Kidney (tissue), 14 donors: ENCODE measurements around the gene ULK4. TPM values are rescaled to one million over a fixed set of nuclear protein-coding genes. Genes with fewer than 3 reads are reported as not detected.
"Not testable (repeated sequence)": the region's sequence is repeated elsewhere in the genome, so short reads cannot be mapped to it uniquely, and the experiment has no call there.

ENCODE experiments used
- DNase-seq, 5 donors: peaks; one replicate each; pipeline ENCODE4 v3.0.0-alpha.2; 2013 to 2020
- FAIRE-seq: peaks from 2 replicates; lab custom pipeline; 2012; peaks lifted over from hg19 to GRCh38; lab: Jason Lieb, UNC
- H3K27ac ChIP-seq, 2 donors: one replicate each; pipeline ENCODE4 v1.7.0; 2013; ENCODE audit warnings: low read depth in 2 of 2, low read length in 2 of 2, inconsistent platforms in 1 of 2
- H3K27me3 ChIP-seq: one replicate; pipeline ENCODE4 v1.7.1; 2013; ENCODE audit warnings: low read length, inconsistent platforms; ENCODE audit not compliant: control insufficient read depth, insufficient read depth
- H3K36me3 ChIP-seq, 3 donors: one replicate each; pipeline versions ENCODE4 v1.7.0 to v1.7.1; 2013; ENCODE audit warnings: low read length in 3 of 3, control low read depth in 1 of 3, inconsistent platforms in 1 of 3; ENCODE audit not compliant: insufficient read depth in 3 of 3, control insufficient read depth in 2 of 3
- H3K4me1 ChIP-seq, 3 donors: one replicate each; pipeline versions ENCODE4 v1.7.0 to v1.7.1; 2013; ENCODE audit warnings: low read length in 3 of 3, inconsistent platforms in 1 of 3, low read depth in 1 of 3; ENCODE audit not compliant: control insufficient read depth in 2 of 3, insufficient read depth in 2 of 3
- H3K4me3 ChIP-seq, 3 donors: one replicate each; pipeline versions ENCODE4 v1.7.0 to v1.8.1; 2013; ENCODE audit warnings: low read length in 3 of 3, control low read depth in 1 of 3, inconsistent platforms in 1 of 3
- H3K9ac ChIP-seq, 3 donors: one replicate each; pipeline versions ENCODE4 v1.7.0 to v1.7.1; 2013; ENCODE audit warnings: low read length in 3 of 3, control low read depth in 1 of 3, inconsistent platforms in 1 of 3
- H3K9me3 ChIP-seq, 3 donors: one replicate each; pipeline versions ENCODE4 v1.7.0 to v1.7.1; 2013; ENCODE audit warnings: low read length in 3 of 3, control low read depth in 1 of 3, inconsistent platforms in 1 of 3; ENCODE audit not compliant: control insufficient read depth in 2 of 3, insufficient read depth in 1 of 3
- intact Hi-C: fragments of 100-400 bp; cut with DNase I; formaldehyde crosslinking; loops from one replicate; pipeline ENCODE4 v1.11.1; 2022
- polyA plus RNA-seq: library from polyadenylated mRNA; stranded (reverse); fragments of 350-450 nt; fragmentation: Illumina TruSeq; extraction: RNeasy Lipid Tissue Mini Kit (QIAGEN cat#74804); gene quantifications from one replicate; pipeline ENCODE4 v1.2.3, GENCODE V29; 2014; ENCODE audit warnings: low read depth, low replicate concordance; ENCODE audit not compliant: insufficient read depth
- total RNA-seq: library from RNA; stranded (reverse); fragmentation: NEBNext Ultra II Directional; extraction: Animal tissue kit (Norgen Biotek cat#: 25700); gene quantifications from one replicate; pipeline ENCODE4 v1.2.1, GENCODE V29; 2021
- TF ChIP-seq, protein P1 (sequence below): IDR thresholded peaks from 3 replicates; pipeline ENCODE4 v1.5.1; 2012; ENCODE audit warnings: mild to moderate bottlenecking, moderate library complexity, borderline replicate concordance; ENCODE audit not compliant: insufficient read depth; ENCODE audit errors: extremely low read depth
- donor health status: control.
- donor health status: control.
- donor health status: control.
- donor health status: control.
- donor health status: control.
- donor health status: DM: yes; HTN: yes; CAD: no.
- donor health status: Normal renal cell carcinoma (clear cell type).

ULK4 gene
- total and polyA plus RNA-seq, 2 donors from 2014 or later, result 4.6 to 20.5 TPM

DNA sequence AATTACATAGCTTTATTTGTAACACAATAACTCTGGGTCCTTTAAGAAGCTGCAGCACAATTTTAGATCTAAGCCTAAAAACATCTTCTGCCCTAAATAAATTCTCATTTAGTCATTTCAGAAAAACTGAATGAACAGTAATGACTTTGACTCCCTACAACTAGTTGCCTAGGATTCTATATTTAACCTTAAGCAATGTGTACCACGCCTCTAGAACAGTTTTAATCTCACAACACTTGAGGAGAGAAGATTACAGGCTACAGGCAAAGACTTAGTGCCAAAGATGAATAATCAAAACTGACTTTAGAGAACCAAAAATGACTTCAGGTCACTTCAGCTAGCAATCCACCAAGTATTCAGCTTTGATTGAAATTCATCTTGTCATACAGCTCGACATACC is 192.8 kb downstream of the ULK4 start:
- Histone ChIP-seq H3K36me3 (no peaks in the 10 kb centered on the region), H3K27me3 (no peaks in the 10 kb centered on the region), H3K4me3 (no peak overlapping the region), H3K27ac (no peak overlapping the region), H3K9me3 (peaks cover 0 to 3% (median 0%) of the 10 kb centered on the region in 3 donors), H3K4me1 (no peaks in the 10 kb centered on the region), H3K9ac (no peak overlapping the region)
- FAIRE-seq (no peak), DNase-seq (no peak)
- intact Hi-C loops, result no loop called here
- TF ChIP-seq, protein P1, sequence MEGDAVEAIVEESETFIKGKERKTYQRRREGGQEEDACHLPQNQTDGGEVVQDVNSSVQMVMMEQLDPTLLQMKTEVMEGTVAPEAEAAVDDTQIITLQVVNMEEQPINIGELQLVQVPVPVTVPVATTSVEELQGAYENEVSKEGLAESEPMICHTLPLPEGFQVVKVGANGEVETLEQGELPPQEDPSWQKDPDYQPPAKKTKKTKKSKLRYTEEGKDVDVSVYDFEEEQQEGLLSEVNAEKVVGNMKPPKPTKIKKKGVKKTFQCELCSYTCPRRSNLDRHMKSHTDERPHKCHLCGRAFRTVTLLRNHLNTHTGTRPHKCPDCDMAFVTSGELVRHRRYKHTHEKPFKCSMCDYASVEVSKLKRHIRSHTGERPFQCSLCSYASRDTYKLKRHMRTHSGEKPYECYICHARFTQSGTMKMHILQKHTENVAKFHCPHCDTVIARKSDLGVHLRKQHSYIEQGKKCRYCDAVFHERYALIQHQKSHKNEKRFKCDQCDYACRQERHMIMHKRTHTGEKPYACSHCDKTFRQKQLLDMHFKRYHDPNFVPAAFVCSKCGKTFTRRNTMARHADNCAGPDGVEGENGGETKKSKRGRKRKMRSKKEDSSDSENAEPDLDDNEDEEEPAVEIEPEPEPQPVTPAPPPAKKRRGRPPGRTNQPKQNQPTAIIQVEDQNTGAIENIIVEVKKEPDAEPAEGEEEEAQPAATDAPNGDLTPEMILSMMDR, result no peak

DNA sequence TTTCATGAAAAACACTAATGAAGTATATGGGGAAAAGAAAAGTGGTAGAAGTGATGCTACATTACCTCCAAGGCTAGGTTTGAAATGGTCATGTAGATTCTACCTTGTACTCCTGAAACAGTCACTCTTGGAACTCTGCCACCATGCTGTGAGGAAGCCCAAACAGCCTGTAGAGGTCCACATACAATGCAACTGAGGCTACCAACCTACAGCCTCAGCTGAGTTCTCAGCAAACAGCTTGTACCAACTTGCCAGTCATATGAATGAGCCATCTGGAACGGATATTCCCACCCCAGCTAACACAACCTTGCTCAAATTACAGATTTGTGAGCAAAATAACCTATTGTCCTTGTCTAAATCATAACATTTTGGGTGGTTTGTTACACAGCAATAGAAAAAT is 193.5 kb downstream of the ULK4 start:
- Histone ChIP-seq H3K4me1 (no peaks in the 10 kb centered on the region), H3K9ac (no peak overlapping the region), H3K27me3 (no peaks in the 10 kb centered on the region), H3K4me3 (no peak overlapping the region), H3K27ac (no peak overlapping the region), H3K9me3 (peaks cover 0 to 3% (median 0%) of the 10 kb centered on the region in 3 donors), H3K36me3 (no peaks in the 10 kb centered on the region)
- no peak for DNase-seq
- intact Hi-C loops, result no loop called here
- FAIRE-seq, result no peak
- TF ChIP-seq, protein P1, result no peak

DNA sequence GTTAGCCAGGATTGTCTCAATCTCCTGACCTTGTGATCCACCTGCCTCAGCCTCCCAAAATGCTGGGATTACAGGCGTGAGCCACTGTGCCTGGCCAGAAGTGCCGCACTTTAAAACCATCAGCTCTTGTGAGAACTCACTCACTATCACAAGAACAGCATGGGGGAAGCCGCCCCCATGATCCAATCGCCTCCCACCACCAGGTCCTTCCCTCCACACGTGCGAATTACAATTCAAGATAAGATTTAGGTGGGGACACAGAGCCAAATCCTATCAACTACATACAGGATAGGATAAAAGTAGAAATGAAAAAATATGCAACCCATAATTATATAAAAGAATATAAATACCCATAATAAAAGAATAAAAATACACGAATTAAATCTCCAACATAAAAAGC is 199.0 kb downstream of the ULK4 start:
- H3K9ac ChIP-seq, DNase-seq, H3K4me3 ChIP-seq, intact Hi-C loops, H3K27ac ChIP-seq, H3K9me3 ChIP-seq, H3K36me3 ChIP-seq, H3K27me3 ChIP-seq, H3K4me1 ChIP-seq, FAIRE-seq: not testable (repeated sequence)

DNA sequence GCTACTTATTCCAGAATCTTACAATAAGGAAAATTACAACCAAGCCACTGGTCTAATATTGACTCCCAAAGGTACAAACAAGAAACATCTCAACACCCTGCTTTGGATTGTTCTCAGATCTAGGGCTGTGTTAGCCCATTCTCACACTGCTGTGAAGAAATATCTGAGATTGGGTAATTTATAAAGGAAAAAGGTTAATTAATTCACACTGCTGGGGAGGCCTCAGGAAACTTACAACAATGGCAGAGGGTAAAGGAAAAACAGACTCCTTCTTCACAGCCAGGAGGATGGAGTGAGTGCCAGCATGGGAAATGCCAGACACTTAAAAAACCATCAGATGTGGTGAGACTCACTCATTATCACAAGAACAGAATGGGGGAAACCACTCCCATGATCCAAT is 208.3 kb downstream of the ULK4 start:
- no peaks in the 10 kb centered on the region for H3K4me1 ChIP-seq
- no peaks in the 10 kb centered on the region for H3K9me3 ChIP-seq
- H3K27ac ChIP-seq, result no peak overlapping the region
- H3K9ac ChIP-seq, result no peak overlapping the region
- H3K27me3 ChIP-seq, result no peaks in the 10 kb centered on the region
- H3K36me3 ChIP-seq, result no peaks in the 10 kb centered on the region
- FAIRE-seq, result no peak
- H3K4me3 ChIP-seq, result no peak overlapping the region
- intact Hi-C loops, result no loop called here
- DNase-seq, result no peak
- TF ChIP-seq, protein P1, result no peak
